Stimulated activated CD8-positive, alpha-beta memory T cell treated with anti-CD3 and anti-CD28 coated beads, Interleukin-4, amount 100 ng/mL, for 4 hours (primary cell): ENCODE results near the gene CADM1.
"Not testable (repeated sequence)": the region's sequence is repeated elsewhere in the genome, so short reads cannot be mapped to it uniquely, and the experiment has no call there.

Experiments
- DNase-seq, 2 donors: peaks; one replicate each; pipeline ENCODE4 v3.0.0-alpha.2; 2020; ENCODE audit warnings: low read depth in 2 of 2, low spot score in 1 of 2

The CADM1 gene

DNA sequence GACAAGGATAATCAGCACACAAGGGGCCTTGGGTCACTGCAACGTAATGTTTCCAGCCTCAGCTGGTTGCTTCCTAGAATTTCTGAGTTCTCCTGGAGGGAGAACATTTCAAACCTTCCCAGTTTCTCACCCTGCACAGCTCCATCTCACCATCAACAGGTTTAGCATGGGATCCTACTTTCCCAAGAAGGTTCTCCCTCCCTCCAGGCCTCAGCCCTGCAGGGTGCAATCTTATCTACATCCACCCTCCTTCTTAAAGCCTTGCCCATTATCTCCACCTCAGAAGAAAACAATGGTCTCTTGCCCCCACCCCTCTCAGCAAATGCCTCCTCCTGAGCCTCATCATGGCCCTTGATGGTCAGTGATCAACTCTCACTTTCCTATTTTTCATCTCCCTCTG lies 23.6 kb downstream of the CADM1 start:
- DNase-seq: no peak

DNA sequence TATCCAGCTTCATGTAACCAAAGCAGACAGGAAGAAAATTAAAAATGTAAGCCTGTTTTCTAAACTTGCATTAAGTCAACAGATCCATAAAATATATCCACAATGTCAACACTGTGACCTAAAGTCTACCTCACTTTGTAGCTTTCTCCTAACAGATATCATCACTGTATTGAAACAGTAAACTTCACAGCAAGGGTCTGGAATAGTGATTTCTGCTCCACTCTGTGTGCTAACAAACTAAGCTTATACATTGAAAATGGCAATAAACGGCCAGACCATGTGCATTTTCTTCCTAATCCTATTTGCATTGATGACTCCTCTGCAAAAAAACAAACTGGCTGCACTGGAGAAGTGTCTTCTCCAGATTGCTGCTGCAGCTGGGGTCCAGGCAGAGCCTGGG lies 26.8 kb downstream of the CADM1 start:
- DNase-seq: no peak

DNA sequence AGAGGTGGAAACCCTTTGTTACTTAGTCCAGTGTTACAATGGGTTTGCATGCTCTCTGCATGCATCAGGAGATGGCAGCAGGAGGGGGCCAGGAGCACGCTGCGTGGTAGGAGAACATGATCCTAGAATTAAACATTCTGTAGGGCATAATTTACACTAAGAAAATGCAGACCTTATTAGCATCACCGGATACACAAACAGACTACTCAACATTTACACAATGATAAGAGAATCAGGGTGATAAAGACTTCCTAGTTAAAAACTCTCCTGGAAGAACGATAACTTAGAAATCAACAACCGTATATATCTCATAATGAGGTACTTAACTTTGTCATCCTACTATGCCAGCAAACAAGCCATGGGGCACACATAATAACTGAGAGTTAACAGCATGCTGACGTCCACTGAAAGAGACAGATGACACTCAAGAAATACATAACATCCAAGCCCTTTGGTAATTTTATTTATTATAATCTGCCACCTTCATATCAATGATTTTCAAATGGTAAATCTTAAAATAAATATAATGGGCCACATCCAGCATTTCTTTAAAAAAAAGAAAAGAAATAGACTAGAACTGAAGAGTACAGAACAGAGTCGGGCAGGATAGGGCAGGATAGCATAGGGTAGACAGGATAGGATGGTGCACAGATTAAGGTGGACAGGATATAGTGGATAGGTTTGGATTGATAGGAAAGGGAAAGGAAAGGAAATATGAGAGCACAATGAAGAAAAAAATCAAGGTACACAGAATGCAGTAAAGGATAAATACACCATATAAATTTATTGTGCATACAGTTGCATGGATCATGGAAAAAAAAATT lies 27.5 kb downstream of the CADM1 start:
- no peak for DNase-seq

DNA sequence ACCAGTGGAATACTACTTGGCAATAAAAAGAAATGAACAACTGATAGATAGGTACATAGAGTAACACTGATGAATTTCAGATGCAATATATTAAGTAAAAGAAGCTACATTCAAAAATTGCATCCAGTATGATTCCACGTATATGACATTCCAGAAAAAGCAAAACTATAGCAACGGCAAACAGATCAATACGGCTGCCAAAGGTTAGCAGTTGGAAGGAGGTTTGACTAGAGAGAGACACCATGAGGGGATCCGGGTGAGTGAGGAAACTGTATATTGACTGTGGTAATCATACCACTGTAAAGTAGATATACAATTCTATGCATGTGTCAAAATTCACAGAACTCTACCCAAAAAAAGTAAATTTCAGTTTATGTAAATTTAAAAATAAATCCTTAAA lies 28.7 kb downstream of the CADM1 start:
- no peak for DNase-seq

DNA sequence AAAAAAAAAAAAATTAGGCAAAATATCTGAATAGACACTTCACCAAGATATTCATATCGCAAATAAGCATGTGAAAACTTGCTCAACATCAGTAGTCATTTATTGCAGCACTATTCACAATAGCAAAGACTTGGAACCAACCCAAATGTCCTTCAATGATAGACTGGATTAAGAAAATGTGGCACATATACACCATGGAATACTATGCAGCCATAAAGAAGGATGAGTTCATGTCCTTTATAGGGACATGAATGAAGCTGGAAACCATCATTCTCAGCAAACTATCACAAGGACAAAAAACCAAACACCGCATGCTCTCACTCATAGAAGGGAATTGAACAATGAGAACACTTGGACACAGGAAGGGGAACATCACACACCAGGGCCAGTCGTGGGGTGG lies 29.9 kb downstream of the CADM1 start:
- not testable (repeated sequence) for DNase-seq

DNA sequence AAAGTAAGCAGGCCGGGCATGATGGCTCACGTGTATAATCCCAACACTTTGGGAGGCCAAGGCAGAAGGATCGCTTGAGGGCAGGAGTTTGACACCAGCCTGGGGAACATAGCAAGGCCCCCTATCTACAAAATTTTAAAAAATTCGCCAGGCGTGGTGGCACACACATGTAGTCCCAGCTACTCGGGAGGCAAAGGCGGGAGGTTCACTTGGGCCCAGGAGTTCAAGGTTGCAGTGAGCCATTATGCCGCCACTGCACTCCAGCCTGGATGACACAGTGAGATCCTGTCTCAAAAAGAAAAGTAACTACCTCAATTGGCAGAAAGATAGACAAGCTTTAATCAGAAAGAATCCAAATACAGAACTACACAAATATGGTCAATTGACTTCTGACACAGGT lies 31.0 kb downstream of the CADM1 start:
- DNase-seq: no peak

DNA sequence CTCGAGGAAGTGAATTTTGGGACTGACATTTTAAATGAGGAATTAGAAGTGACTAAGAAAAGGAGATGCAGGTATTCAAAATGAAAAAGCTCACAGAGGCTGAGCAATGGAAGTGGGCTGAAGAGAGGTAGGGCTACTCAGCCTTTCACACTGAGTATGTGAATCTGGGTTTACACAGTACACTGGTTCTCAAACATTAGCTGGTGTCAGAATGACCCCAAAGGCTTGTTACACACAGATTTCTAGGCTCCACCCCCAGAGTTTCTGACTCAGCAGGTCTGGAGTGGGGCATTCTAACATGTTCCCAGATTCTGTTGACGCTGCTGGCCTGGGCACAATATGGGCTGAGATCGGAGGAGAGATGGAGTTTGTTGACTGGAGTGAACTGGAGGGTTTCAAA lies 32.8 kb downstream of the CADM1 start:
- no peak for DNase-seq

DNA sequence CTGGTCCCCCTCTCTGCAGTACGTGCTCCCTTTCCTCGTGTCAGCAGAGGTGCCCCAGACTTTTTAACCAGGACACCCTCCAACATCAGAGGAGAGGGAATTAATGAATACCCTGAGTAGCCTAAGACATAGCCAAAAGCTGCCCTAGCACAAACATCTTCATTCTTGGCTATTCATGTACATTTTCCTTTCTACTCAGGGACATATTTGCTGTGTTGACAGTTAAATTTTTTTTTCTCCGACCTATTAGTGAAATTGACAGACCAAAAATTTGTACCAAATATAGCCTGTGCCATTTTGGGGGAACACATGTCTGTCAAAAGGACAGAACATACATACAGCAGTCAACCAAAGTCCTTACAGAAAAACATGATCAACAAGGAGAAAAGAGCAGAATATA lies 33.3 kb downstream of the CADM1 start:
- DNase-seq: no peak

DNA sequence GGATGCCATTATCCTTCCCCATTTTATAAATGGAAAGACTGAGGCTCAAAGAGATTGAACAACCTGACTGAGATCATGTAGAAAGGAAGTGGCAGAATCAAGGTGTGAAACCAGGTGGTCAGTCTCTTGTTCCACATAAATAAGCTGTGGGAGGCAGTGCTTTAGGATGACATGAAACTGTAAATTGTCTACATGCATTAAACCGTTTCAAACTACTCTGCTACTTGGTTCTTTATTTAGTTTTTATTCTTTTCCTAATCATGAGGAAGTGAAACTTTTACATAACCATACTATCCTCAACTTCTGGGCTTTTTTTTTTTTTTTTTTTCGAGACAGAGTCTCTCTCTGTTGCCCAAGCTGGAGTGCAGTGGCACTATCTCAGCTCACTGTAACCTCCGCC lies 34.9 kb downstream of the CADM1 start:
- DNase-seq: no peak

DNA sequence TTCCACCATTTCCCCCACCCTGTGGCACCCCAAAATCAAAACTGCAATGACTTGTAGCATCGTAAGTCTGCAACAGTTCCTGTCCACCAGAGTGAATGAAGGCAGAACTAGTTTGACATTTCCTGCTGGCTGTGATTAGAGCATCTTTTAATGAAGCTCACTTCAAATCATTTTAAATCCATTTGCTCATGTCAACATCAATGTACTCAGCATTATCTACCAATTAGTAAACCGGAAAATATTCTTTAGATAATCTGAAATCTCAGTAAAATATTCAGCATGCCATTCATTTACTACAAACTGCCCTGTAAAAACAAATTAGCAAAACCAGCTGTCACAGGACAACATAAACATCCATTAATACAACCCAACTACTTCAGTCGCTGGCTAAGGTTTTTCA lies 38.1 kb downstream of the CADM1 start:
- no peak for DNase-seq

DNA sequence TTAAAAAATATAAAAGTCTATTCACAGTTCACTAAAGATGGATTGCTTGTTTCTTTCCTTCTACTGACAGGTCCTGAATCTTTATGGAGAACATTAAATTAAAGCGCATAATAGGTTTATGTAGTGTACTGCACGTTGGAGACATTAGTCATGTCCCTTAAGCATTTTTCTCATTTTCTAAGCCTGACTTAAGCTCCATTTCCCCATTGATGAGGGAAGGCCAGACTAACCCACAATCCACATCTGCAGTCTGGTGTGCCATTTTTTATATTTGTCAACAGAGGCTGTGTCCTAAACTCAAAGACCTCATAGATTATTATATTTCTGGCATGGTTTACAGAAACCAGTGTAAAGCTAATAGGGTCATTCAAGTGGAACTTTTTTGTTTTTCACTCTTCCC lies 39.9 kb downstream of the CADM1 start:
- DNase-seq: no peak

DNA sequence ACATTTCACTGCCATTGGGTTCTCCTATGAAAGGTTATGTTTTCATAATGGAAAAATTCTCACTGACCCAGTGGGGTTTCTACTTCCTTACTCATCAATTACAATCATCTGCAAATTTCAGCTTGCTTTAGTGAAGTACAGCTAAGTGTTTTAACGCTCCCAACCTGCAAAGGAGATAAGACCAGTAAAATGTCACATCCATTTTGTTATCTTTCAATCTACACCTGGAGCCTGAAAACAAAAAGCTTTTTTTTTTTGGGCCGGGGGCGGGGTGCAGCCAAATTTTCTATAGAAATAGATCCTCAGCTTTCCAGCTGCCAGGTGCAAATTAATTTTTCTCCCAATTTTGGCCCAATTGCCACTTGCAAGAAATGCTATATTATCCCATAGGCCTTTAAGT lies 40.6 kb downstream of the CADM1 start:
- no peak for DNase-seq

DNA sequence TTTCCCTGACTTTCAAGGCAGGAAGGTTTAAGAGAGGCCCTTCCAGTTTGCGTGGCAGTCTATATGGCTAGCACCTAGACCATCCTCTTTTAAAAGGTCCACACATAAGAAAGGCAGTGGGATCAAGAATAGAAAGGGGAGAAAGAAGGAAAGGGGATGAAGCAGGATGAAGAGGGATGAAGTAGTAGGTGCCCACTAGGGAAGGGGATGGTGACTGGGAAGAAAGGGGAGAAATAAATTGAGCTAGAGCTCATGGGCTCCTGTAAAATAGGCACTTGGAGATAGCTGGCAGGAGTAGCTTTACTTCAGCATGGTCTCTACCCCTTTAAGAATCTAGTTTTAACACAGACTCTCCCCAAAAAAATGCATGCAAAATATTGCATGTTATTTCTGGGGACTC lies 41.5 kb downstream of the CADM1 start:
- DNase-seq: no peak

DNA sequence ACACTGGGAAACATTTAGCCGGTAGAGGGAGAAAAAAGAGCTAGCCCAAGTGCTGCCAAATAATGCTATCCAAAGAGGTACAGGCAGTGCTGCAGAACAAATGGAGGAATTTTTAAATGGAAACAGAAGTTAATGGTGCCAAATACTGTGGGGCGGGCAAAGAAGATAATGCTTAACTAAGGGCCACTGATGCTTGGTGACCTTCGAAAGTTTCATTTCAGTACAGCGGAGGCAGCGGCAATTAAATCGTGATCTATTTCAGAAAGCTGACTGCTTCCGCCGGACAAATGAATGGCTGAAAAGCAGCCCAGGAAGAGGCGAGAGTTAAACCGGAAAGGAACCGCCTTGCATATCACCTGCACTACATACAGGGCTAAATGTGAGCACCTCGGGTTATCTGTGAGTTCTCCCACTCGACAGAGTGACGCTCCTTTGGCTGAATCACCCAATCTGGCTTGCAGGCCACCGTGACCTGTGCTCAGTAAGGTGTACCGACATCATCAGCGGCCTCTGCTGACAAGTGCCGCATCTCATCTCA lies 42.1 kb downstream of the CADM1 start:
- DNase-seq: no peak

DNA sequence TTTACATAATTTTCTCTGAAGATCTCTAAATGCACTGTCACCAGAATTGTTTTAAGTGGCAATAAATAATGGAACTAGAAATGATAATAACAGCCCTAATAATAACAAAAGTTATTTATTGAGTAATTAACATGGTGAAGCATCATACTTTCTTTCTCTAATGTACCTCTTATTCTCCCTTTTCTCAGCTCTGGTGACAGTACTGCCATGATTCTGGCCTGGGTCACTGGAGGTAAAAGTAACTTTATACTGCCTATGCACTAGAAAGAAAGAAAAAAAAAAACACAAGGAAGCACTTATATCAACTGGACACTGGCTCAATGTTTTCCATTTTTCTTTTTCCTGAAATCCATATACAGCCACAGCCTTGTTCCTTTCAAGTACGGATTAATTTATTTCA lies 43.7 kb downstream of the CADM1 start:
- DNase-seq: no peak

DNA sequence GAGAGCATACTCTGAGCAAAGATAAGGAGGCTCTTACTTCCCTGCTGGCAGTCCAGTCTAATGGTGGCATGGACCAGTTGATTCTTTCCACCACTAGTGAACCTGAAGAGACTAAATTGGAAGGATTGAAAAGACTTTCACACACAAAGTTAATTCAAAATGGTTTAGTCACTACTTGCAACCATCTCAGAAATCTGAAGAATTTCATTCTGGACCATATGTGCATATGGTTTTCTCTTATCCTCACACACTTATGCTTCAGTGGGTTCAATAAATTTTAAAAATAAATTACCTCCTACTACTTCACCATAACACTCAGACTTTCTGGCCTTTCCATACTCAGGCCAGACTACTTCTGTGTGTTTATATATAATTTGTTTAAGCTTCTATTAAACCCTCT lies 44.7 kb downstream of the CADM1 start:
- DNase-seq: no peak

DNA sequence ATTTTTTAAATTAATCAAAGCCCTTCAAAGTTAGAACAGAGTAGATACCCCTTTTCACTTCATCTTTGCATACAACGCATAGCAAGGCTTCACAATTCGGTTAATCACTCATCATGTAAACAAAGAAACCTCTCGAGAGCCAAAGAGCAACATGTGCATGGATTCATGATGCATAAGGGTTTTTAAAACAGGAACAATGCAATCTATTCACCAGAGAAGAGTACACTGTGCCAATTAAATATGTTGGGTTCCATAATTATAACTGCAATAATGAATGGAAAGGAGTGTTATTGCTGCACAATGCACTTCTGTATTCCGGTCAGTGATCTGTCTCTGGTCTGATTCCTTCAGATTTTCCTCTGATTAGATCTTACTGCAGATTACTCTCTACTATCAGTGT lies 45.3 kb downstream of the CADM1 start:
- DNase-seq: no peak

DNA sequence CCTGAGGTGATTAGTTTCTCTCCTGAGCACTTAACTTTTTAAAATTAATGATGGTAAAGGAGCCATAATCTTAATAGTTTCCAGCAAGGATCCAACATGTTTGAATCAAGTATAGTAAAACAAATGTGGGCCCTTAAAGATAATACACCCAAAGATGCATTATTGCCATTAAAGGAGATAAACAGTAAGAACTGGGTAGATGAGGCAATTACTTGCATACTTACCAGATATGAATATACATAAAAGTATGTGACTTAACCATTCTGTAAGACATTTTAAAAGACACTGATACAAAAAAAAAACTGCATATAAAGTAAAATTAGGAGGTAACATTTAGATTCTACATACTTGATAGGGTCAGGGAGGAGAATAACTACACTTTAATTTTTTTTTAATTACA lies 48.2 kb downstream of the CADM1 start:
- DNase-seq: no peak

DNA sequence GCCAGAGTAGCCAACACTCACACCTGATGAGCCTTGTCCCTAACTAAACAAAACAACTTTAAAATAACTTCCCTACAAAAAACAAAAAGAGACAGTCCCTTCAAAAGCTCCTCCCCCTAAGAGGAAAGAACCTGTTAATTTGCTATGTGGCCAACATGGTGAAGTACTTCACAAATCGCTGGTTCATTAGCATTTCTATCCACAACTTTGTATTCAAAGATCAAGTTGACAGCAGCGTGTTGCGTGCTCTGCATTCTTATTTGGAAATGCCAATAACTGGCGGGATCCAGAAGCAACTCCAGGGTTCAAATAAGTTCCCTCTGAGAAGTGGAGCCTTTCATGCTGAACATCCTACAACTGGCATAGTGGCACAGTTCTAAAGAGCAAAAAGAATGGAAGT lies 48.6 kb downstream of the CADM1 start:
- DNase-seq: no peak

DNA sequence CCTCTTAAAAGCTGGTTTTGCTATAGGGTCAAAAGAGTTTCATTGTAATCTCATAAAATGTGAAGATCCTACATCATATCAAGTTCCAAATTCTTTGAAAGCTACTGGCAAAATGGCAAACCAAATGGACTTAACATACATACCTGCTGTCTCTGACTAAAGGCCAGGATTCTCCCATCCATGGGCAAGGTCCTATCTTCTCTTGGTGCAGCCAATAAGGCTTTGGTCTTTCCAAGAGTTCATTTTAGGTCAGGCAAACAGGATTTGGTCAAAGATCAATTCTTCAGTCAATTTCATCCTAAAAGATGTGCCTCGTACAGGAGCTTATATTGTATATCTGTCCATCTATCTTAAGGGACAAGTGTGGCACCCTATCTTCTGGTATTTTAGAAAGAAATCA lies 49.7 kb downstream of the CADM1 start:
- no peak for DNase-seq

DNA sequence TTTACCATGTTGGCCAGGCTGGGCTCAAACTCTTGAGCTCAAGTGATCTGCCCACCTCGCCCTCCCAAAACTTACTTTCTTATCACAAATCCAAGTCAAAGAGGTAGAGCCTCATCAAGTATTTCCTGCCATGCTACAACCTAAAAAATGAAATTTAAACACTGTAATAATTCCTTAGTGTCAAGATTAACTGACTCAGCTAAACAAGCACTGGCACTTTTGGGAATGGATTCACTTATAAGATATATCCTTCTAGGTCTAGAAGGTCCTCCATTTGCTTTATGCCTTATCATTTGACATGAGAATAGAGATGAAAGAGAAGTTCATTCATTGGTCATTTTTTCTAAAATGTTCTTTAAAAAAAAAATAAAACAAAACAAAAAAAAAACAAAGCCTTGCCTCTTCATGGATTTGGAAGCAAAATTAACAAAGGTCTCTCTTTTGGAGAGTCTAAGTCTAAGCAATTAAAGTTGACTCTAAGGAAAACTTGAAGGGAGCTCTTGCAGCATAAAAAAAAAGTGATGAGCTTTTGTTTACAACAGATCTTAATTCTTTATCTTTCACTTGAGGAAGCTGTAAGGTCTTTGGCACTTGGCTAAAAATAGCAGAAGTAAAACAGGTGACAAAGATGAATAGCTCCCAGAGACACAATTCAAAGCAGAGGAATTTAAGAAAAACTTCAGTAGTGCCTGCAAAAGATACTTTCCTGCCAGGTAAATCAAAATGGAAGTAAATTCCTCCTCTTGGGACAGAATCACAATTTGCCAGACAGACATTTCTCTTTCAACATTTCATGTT lies 50.3 kb downstream of the CADM1 start:
- DNase-seq: no peak

DNA sequence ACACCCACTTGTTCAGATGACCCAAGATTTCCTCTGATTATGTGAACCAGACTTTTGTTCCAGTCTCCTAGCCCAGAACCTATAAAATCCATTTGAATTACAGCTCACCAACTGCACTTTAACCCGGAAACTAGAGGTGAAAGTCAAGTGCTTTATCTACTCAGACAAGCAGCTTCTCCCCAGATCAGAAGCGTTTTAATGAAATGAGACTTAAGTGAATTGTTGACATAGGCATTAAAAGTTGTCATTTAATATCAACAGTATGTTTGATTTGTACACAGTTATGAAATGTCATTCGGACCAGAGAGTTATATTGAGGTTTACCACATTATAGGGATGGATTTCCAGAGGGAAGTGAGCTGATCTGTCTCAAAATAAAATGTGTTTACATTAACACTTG lies 52.0 kb downstream of the CADM1 start:
- DNase-seq: no peak
